GM10847 (cell line): ENCODE measurements around the gene CSNK2A3.

Source experiments
- POLR2A ChIP-seq: IDR thresholded peaks from 2 replicates; pipeline ENCODE4 v1.6.1; 2011; ENCODE audit not compliant: insufficient read length; ENCODE audit errors: extremely low read depth

Gene CSNK2A3

DNA sequence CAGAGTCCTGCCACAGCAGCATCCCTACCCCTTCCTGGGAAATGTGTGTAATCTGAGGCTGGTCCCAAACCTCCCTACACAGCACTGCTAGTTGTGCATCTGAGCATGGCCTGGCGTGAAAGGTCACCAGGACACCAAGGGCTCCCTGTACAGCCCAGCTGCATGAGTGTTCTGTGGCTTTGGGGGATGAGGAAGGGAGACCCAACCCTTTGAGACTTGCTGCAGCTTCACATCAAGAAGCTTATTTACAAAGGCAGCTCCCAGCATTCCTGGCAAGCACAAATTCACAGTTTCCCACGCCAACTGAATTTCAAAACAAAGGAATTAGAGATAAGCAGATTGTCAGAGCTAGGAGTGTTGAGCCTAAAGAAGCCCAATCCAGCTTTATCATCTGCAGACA is 32.2 kb downstream of the CSNK2A3 start:
- no peak for TF ChIP-seq POLR2A

DNA sequence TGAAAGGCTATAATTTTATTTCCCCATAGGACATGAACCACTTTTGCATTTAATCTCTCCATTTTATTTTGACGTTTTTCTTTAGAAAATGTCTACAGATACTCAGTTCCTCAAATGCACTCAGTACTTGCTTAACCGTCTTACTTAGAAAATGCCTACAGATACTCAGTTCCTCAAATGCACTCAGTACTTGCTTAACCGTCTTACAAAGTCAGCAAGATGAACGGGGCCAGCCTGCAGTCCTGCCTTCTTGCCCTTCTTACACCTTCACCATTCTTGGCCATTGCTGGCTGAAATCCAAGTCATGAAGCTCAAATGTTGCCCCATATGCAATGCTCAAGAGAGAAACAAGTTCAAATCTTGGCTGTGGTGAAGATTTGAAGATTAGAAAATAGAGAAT is 34.1 kb downstream of the CSNK2A3 start:
- TF ChIP-seq POLR2A, result no peak

DNA sequence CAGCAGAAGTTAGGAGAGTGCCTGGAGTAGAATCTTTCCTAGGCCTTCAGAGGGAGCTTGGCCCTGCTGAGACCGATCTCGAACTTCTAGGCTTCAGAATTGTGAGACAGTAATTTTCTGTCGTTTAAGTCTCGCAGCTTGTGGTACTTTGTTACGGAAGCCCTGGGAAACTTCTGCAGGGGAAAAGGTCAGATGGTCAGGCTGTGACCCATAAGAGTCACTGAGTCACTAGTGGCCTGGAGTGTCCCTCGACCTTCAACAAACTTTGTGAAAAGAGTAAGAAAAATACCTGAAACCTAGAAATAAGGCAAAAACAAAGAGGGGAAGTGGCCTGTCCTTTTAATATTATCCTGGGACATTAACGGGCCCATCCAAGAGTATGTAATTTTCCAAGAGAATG is 34.6 kb downstream of the CSNK2A3 start:
- no peak for TF ChIP-seq POLR2A

DNA sequence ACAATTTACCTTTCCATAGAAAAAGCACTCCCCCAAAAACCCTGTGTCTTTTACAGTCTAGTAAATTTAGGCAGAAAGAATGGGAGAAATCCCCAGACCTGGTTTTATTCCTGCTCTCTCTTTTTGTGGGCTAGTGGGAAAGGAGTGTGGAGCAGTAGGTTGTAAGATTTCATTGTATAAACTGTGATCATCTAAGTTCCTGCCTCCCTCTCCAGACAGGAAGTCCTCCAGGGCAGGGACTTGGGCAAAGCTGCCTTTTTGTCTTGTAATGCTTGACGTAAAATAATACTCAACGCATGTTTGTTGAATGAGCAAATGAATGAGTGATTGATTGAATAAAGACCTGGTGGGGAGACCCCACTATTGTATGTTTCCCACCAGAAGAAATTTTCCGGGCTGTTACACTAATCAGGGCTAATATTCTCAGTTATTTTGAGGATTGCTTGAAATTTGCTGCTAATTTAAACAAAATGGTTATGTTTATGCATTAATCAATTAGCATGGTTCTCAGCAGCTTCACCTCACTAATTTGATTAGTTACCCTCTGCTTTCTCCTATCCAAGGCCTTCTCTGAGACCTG is 36.3 kb downstream of the CSNK2A3 start:
- TF ChIP-seq POLR2A, result no peak

DNA sequence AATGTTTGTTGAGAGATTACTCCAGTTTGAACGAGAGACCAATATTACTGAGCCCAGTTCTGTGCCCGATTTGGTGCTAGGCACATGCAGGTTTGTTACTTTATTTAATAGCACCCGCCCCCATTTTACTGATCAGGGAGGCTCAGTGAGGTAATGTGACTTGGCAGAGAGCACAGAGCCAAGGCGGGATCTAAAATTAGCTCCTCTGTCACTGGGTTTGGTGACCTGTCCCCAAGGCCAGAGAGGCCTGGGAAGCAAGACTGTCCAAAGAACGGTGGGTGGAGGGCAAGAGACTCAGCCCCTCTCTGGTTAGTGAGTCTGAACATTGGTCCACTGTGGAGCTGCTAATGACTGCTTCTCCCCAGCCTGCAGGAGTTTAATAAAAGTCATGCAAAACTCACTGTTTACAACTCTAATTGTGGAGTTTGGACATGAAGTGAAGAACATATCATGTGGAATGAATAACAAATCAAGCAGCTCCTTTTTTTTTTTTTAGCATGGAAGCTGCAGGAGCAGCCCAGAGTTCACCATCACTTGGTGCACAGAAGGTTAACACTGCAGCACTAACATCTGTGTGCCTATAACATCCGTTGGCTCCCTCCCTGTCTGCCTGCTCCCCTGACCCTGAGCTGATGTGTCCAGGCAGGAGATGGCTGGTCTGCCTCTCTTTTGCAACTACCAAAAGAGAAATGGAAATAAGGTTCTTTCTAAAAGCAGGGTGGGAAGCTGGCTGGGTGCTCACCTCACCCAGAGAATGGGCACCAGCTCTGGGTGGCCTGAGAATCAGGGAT is 39.0 kb downstream of the CSNK2A3 start:
- TF ChIP-seq POLR2A, result no peak

DNA sequence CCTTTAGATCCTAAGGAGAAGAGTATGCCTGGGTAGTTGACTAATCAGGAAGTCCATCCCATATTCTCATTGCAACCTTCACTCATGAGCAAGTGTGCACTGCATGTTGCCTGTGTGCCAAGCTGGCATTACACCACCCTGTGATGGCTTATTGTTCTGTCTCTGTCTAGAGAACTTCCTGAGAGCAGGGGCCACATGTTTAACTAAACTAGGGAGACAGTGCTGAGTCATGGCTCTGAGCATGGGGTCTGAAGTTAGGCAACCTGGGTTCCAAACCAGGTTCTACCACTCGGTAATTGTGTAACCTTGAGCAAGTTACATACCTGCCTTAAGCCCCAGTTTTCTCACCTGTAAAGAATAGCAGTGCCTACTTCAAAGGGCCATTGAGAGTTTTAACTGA is 39.6 kb downstream of the CSNK2A3 start:
- TF ChIP-seq POLR2A, result no peak

DNA sequence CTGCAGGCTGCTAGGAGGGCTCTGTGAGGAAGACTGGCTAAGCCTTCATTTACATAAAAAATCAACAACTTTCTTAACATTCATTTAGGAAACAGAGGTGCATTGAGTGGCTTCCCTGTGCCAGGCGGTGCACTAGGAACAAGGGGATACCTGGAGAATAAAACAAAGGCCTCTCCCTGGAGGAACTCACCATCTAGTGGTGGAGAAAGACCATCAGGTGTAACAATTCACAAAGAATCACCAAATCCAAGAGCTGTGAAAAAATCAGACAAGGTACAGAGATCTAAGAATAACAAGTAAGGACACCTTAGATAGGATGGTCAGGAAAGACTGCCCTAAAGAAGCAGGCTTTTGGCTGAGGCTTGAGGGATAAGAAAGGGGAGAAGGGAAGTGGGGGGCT is 40.3 kb downstream of the CSNK2A3 start:
- TF ChIP-seq POLR2A, result no peak

DNA sequence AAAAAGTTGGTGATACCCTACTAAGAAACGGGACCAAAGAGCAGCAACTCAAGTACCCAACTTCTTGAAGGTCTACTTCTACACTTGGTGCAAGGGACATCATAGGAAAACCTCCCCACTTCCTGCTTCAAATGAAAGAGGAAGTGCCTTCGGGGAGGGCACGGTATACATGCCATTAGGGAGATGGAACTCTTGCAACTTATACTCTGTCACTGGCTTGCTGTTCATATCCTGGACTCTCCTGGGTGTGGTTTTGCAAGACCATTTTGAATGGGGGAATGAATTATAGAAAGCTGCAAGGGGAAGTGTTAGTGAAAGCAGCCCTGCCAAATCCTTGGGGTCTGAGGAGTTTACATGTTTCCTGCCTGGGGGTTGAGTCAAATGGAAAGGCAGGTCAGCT is 41.9 kb downstream of the CSNK2A3 start:
- no peak for TF ChIP-seq POLR2A

DNA sequence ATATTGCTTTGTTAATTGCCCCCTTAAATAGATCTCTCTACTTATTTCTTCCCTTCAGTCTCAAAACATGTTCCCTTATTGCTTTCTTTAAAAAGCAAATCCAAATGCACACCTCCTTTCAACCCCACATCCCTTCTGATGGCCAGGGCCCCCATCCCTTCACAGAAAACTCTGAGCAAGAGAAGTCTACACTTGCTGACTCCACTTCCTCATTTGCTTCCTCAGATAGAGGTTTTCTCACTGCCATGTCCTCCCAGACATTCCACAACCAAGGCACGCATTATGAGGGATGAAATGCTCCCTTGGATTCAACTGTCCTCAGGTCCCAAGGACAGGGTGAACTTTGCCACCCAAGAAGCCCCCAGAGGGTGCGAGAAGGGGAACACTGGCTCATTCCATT is 43.1 kb downstream of the CSNK2A3 start:
- TF ChIP-seq POLR2A, result no peak

DNA sequence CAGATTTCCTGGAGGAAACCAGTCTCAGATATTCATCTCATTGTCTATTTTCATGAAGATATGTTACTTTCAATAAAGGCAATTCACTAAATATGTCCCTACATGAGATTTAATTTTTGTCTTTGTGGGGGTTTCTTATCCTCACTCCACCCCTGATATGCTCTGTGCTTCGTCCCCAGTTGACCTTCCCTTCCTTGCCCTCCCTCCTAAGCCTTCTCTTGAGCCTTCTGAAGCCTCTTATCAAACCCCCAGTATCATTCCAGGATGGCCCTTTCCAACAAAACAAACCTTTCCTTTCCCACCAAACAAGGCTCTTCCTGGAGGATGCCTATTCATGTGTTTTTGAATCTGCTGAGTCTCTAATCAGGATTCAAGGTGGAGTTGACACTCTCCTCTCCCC is 44.8 kb downstream of the CSNK2A3 start:
- no peak for TF ChIP-seq POLR2A

DNA sequence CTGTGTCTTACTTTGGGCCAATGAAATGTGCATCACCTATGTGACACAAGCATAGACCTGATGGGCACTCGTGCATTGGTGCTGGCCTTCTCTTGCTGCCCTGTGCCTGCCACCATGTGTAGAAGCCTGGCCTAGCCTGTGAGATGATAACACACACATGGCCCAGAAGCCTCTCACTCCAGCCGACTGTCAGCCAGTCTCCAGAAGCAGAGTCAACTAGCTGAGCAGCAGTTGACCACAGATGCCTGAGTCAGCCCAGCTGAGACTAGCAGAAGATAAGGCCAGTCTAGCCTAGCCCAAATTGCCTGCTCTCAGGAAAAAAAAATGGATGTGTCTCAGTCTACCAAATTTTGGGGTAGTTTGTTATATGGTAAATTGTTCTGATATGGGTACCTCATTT is 46.2 kb downstream of the CSNK2A3 start:
- no peak for TF ChIP-seq POLR2A

DNA sequence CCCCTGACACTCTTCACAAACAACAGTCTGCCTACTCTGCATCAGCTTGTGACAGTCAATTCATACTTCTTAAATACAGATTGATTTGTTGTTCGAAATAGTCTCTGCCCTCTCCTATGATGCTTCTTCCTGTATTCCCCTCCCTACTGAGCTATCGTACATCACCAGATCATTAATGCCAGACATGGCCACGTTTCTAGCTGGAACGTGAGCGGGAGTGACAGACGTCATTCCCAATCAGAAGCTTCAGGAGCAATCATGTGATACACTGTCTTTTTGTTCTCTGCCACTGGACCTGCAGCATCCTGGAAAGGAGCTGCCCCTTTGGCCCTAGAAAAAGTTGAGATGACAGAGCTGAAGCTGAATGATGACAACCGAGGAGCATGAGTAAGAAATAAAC is 48.5 kb downstream of the CSNK2A3 start:
- no peak for TF ChIP-seq POLR2A

DNA sequence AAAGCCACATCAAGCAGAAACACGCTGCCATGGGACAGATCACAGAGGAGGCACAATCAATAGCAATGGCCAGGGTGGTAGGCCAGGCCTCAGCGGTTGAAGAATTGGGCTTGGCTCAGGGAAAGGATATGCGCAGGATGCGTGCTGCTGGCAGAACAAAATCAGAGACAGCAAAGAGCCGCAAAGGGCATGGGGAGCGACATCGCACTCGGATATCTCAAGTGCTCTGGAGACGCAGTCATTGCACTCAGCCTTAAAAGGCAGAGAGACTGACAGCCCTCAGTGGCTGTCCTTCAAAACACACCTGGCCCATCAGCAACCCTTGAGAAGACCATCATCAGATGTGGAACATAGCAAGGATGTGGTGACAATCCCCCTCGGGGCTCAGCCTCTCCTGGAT is 50.5 kb downstream of the CSNK2A3 start:
- TF ChIP-seq POLR2A, result no peak
